IPS-NIHi7 (cell line): ENCODE data around the gene TM7SF2.

Experiments used
- DNase-seq: peaks from one replicate; pipeline ENCODE4 v3.0.0; 2012; ENCODE audit warnings: mixed read lengths; ENCODE audit errors: extremely low spot score

TM7SF2 gene

GRCh38 chr11:65090628-65091027 lies 21.0 kb upstream of the TM7SF2 start:
- no peak for DNase-seq

- DNase-seq: no peak
Measured at GRCh38 chr11:65095427-65095826, 16.2 kb upstream of the TM7SF2 start.

GRCh38 chr11:65095974-65096806 lies 15.5 kb upstream of the TM7SF2 start, which contains the start of gene VPS51:
Gene VPS51 (plus strand): TSS chr11:65096214. CDS start chr11:65096251, 37 bp downstream.
- DNase-seq: peak; percentile 94

- no peak for DNase-seq
Measured at GRCh38 chr11:65096926-65097325, 14.7 kb upstream of the TM7SF2 start.

GRCh38 chr11:65100674-65101350 lies 10.9 kb upstream of the TM7SF2 start:
- no peak for DNase-seq

- DNase-seq: no peak
Measured at GRCh38 chr11:65102142-65103095, 9.3 kb upstream of the TM7SF2 start.

GRCh38 chr11:65103476-65103875 lies 8.2 kb upstream of the TM7SF2 start:
- no peak for DNase-seq

GRCh38 chr11:65104628-65105027 lies 7.0 kb upstream of the TM7SF2 start:
- DNase-seq: no peak

GRCh38 chr11:65107078-65107477 lies 4.6 kb upstream of the TM7SF2 start:
- DNase-seq: no peak

GRCh38 chr11:65107751-65108468 lies 3.8 kb upstream of the TM7SF2 start:
- no peak for DNase-seq

- no peak for DNase-seq
Measured at GRCh38 chr11:65108469-65109123, 3.1 kb upstream of the TM7SF2 start.

- no peak for DNase-seq
Measured at GRCh38 chr11:65109231-65110198, 2.2 kb upstream of the TM7SF2 start.

GRCh38 chr11:65110354-65110861 lies 1.3 kb upstream of the TM7SF2 start:
- peak; percentile 91 for DNase-seq

- no peak for DNase-seq
Measured at GRCh38 chr11:65111159-65111743, 421 bp upstream of the TM7SF2 start.

- peak; percentile 68 for DNase-seq
Measured at GRCh38 chr11:65112546-65113360, 1.1 kb downstream of the TM7SF2 start.

GRCh38 chr11:65113361-65113756 lies 1.7 kb downstream of the TM7SF2 start:
- DNase-seq: no peak

GRCh38 chr11:65113839-65114238 lies 2.2 kb downstream of the TM7SF2 start:
- no peak for DNase-seq

- no peak for DNase-seq
Measured at GRCh38 chr11:65114538-65115171, 3.0 kb downstream of the TM7SF2 start.
